HT-29 (cell line): ENCODE results near the gene SH3RF2. TPM values are rescaled to one million over a fixed set of nuclear protein-coding genes. Genes with fewer than 3 reads are reported as not detected.
"Not testable (repeated sequence)": the region's sequence is repeated elsewhere in the genome, so short reads cannot be mapped to it uniquely, and the experiment has no call there.

Source experiments
- DNase-seq: peaks from one replicate; pipeline ENCODE4 v3.0.0-alpha.2; 2015; ENCODE audit warnings: low spot score
- total RNA-seq: library from RNA; depleted of rRNA; stranded (reverse); fragments of >200 nt; shearing (Covaris generic); gene quantifications from 2 replicates; pipeline ENCODE4 v1.2.3, GENCODE V29; 2014; rRNA removed

The SH3RF2 gene
- 13.9 and 15.9 TPM in 2 replicates for total RNA-seq

- DNase-seq: peak; percentile 90
These were observed at the start of gene SH3RF2 for GRCh38 chr5:145936401-145937131. Gene SH3RF2, plus strand, starts transcription at chr5:145936578. Its CDS starts 1,351 bp downstream, at chr5:145937929.

GRCh38 chr5:145887217-145887616 is 49.2 kb upstream of the SH3RF2 start:
- DNase-seq: peak; percentile 30

GRCh38 chr5:145887976-145888574 is 48.3 kb upstream of the SH3RF2 start:
- peak; percentile 84 for DNase-seq

- no peak for DNase-seq
These were observed 46.8 kb upstream of the SH3RF2 start for GRCh38 chr5:145889611-145890010.

GRCh38 chr5:145891378-145891777 is 45.0 kb upstream of the SH3RF2 start:
- DNase-seq: not testable (repeated sequence)

GRCh38 chr5:145898171-145898570 is 38.2 kb upstream of the SH3RF2 start:
- no peak for DNase-seq

- DNase-seq: no peak
These were observed 34.0 kb upstream of the SH3RF2 start for GRCh38 chr5:145902421-145902820.

- DNase-seq: peak; percentile 35
These were observed 33.3 kb upstream of the SH3RF2 start for GRCh38 chr5:145903113-145903512.

GRCh38 chr5:145903867-145904266 is 32.5 kb upstream of the SH3RF2 start:
- no peak for DNase-seq

- DNase-seq: no peak
These were observed 31.6 kb upstream of the SH3RF2 start for GRCh38 chr5:145904743-145905142.

GRCh38 chr5:145906401-145906800 is 30.0 kb upstream of the SH3RF2 start:
- DNase-seq: no peak

GRCh38 chr5:145908206-145908960 is 28.0 kb upstream of the SH3RF2 start:
- peak; percentile 51 for DNase-seq

GRCh38 chr5:145911164-145911563 is 25.2 kb upstream of the SH3RF2 start:
- no peak for DNase-seq

GRCh38 chr5:145912019-145912418 is 24.4 kb upstream of the SH3RF2 start:
- DNase-seq: no peak

GRCh38 chr5:145912594-145912993 is 23.8 kb upstream of the SH3RF2 start:
- no peak for DNase-seq

- DNase-seq: no peak
These were observed 22.7 kb upstream of the SH3RF2 start for GRCh38 chr5:145913701-145914100.

- DNase-seq: no peak
These were observed 20.3 kb upstream of the SH3RF2 start for GRCh38 chr5:145915970-145916638.

GRCh38 chr5:145917288-145917687 is 19.1 kb upstream of the SH3RF2 start:
- DNase-seq: no peak

GRCh38 chr5:145918397-145918796 is 18.0 kb upstream of the SH3RF2 start:
- DNase-seq: no peak

- DNase-seq: no peak
These were observed 17.0 kb upstream of the SH3RF2 start for GRCh38 chr5:145919413-145919812.

- DNase-seq: no peak
These were observed 15.7 kb upstream of the SH3RF2 start for GRCh38 chr5:145920542-145921210.
